Activated CD4-positive, alpha-beta memory T cell treated with anti-CD3 and anti-CD28 coated beads for 36 hours (primary cell): Measurements from ENCODE around the gene PAPSS1. TPM values are rescaled to one million over a fixed set of nuclear protein-coding genes. Genes with fewer than 3 reads are reported as not detected.
"Not testable (repeated sequence)": the region's sequence is repeated elsewhere in the genome, so short reads cannot be mapped to it uniquely, and the experiment has no call there.

Experiments used
- CTCF ChIA-PET: fragments of 350-600 bp; sonication (Branson Sonifier 250); formaldehyde crosslinking; loops from one replicate; lab custom pipeline; 2021; ENCODE audit warnings: antibody characterized with exemption, inconsistent platforms; lab: Charles Lee
- POLR2A ChIA-PET: fragments of 350-600 bp; sonication (Branson Sonifier 250); formaldehyde crosslinking; loops from one replicate; lab custom pipeline; 2021; ENCODE audit warnings: antibody characterized with exemption; lab: Charles Lee
- DNase-seq: peaks from one replicate; pipeline ENCODE4 v3.0.0-alpha.2; 2020
- H3K27ac Mint-ChIP-seq: one replicate; pipeline ENCODE4 v1.8.0; 2021; ENCODE audit warnings: mixed read lengths
- H3K27me3 Mint-ChIP-seq: one replicate; pipeline ENCODE4 v1.8.0; 2021; ENCODE audit warnings: mixed read lengths
- H3K36me3 Mint-ChIP-seq: one replicate; pipeline ENCODE4 v1.8.0; 2021; ENCODE audit warnings: mixed read lengths
- H3K4me1 Mint-ChIP-seq: one replicate; pipeline ENCODE4 v1.8.0; 2021; ENCODE audit warnings: low read depth, mixed read lengths
- H3K4me3 Mint-ChIP-seq: one replicate; pipeline ENCODE4 v1.8.0; 2021; ENCODE audit warnings: mild to moderate bottlenecking, mixed read lengths
- H3K9me3 Mint-ChIP-seq: one replicate; pipeline ENCODE4 v1.8.0; 2021; ENCODE audit warnings: mixed read lengths
- intact Hi-C: fragments of 100-400 bp; cut with micrococcal nuclease; formaldehyde crosslinking; loops from one replicate; pipeline ENCODE4 v1.15.1; 2023
- total RNA-seq, 2 experiments: library from RNA; stranded (reverse); gene quantifications; one replicate each; pipeline ENCODE4 v1.2.3, GENCODE V29; 2021

Gene PAPSS1
- total RNA-seq, 2 experiments from 2014 or later: 33.0 to 34.9 TPM

GRCh38 chr4:107669068-107669467 lies 51.0 kb downstream of the PAPSS1 start:
- intact Hi-C loops: no loop called here
- no peak for DNase-seq
- ChIA-PET POLR2A (no interaction called here), CTCF (no interaction called here)
- Mint-ChIP-seq H3K4me1 (no peaks in the 10 kb centered on the region), H3K4me3 (no peak overlapping the region), H3K27ac (no peak overlapping the region), H3K9me3 (no peaks in the 10 kb centered on the region), H3K36me3 (peaks cover 8% of the 10 kb centered on the region), H3K27me3 (no peaks in the 10 kb centered on the region)

GRCh38 chr4:107666134-107666533 lies 53.9 kb downstream of the PAPSS1 start:
- H3K9me3 Mint-ChIP-seq: no peaks in the 10 kb centered on the region
- ChIA-PET POLR2A (no interaction called here), CTCF (no interaction called here)
- no peak overlapping the region for H3K27ac Mint-ChIP-seq
- H3K4me1 Mint-ChIP-seq: no peaks in the 10 kb centered on the region
- no peak overlapping the region for H3K4me3 Mint-ChIP-seq
- intact Hi-C loops: no loop called here
- peaks cover 2% of the 10 kb centered on the region for H3K36me3 Mint-ChIP-seq
- DNase-seq: no peak
- no peaks in the 10 kb centered on the region for H3K27me3 Mint-ChIP-seq

- H3K36me3 Mint-ChIP-seq: no peaks in the 10 kb centered on the region
- no peak overlapping the region for H3K27ac Mint-ChIP-seq
- no peaks in the 10 kb centered on the region for H3K4me1 Mint-ChIP-seq
- H3K9me3 Mint-ChIP-seq: no peaks in the 10 kb centered on the region
- ChIA-PET POLR2A (no interaction called here), CTCF (no interaction called here)
- intact Hi-C loops: no loop called here
- no peaks in the 10 kb centered on the region for H3K27me3 Mint-ChIP-seq
- no peak overlapping the region for H3K4me3 Mint-ChIP-seq
- no peak for DNase-seq
Observed at GRCh38 chr4:107665001-107665400, 55.0 kb downstream of the PAPSS1 start.

DNA sequence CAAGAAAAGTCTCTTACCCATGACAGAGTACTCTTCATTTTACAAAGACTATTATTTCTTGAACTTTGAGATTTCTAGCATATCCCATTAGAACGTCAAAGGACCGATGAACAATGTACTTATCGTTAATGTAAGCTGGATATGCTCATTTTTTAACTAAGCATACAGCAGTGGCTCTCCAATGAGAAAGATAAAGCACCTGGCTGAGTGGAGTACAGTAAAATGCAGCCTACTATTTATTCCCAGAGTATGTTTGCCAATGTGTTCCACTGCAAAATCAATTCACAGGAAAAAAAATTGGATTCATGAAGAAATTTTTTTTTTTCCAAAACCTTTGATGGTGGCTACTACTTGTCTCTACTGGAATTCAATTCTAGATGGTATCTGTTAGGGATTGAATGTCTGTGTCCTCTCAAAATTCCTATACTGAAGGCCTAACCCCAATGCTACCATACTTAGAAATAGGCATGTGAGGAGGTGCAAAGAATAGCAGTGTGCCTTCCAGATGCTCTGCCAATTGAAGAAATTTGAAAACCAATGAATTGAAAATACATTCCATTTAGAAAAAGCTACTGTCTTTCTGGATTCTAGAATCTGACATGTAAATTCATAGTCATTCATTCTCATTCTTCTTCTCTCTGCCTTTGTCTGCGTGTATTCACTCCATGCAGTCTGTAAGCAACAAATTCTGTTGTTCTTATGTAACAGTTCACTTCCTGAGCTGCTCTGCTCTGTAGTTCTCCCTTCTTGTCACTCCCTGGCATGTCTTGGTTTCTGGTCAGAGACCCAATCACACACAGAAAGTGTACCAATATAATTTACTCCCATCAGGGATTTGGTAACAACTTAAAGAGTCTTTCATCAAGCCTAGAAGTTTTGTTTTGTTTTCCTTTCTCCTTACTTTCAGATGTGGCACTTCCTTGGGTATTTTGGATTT lies 61.4 kb downstream of the PAPSS1 start:
- peaks cover 2% of the 10 kb centered on the region for H3K4me1 Mint-ChIP-seq
- intact Hi-C loops: no loop called here
- ChIA-PET POLR2A (no interaction called here), CTCF (no interaction called here)
- H3K27me3 Mint-ChIP-seq: no peaks in the 10 kb centered on the region
- peaks cover 19% of the 10 kb centered on the region for H3K36me3 Mint-ChIP-seq
- no peak overlapping the region for H3K4me3 Mint-ChIP-seq
- no peak for DNase-seq
- H3K27ac Mint-ChIP-seq: no peak overlapping the region
- H3K9me3 Mint-ChIP-seq: no peaks in the 10 kb centered on the region

GRCh38 chr4:107655289-107655688 lies 64.7 kb downstream of the PAPSS1 start:
- intact Hi-C loops: no loop called here
- DNase-seq: no peak
- ChIA-PET CTCF (interaction anchor here (0.8 kb wide), 1 partner anchor 82 kb away, joined by 5 read pairs; no protein-coding TSS in a partner anchor), POLR2A (no interaction called here)
- no peak overlapping the region for H3K4me3 Mint-ChIP-seq
- no peak overlapping the region for H3K27ac Mint-ChIP-seq
- peaks cover 45% of the 10 kb centered on the region for H3K36me3 Mint-ChIP-seq
- H3K9me3 Mint-ChIP-seq: no peaks in the 10 kb centered on the region
- peaks cover 2% of the 10 kb centered on the region for H3K4me1 Mint-ChIP-seq
- no peaks in the 10 kb centered on the region for H3K27me3 Mint-ChIP-seq

- intact Hi-C loops: loop anchor here (5.0 kb wide), 1 partner anchor 68 kb away; the partner anchor contains the start of gene PAPSS1
- Mint-ChIP-seq H3K4me3 (no peak overlapping the region), H3K9me3 (no peaks in the 10 kb centered on the region), H3K27me3 (no peaks in the 10 kb centered on the region), H3K36me3 (peaks cover 47% of the 10 kb centered on the region), H3K4me1 (peaks cover 2% of the 10 kb centered on the region), H3K27ac (no peak overlapping the region)
- CTCF ChIA-PET: interaction anchor here (0.8 kb wide), 1 partner anchor 82 kb away, joined by 5 read pairs; no protein-coding TSS in a partner anchor
- no peak for DNase-seq
- POLR2A ChIA-PET: no interaction called here
Observed at GRCh38 chr4:107654694-107655093, 65.3 kb downstream of the PAPSS1 start.

- H3K4me1 Mint-ChIP-seq, H3K9me3 Mint-ChIP-seq, H3K27me3 Mint-ChIP-seq, H3K27ac Mint-ChIP-seq, POLR2A ChIA-PET, H3K4me3 Mint-ChIP-seq, DNase-seq, CTCF ChIA-PET: not testable (repeated sequence)
- intact Hi-C loops: loop anchor here (5.0 kb wide), 1 partner anchor 71 kb away; the partner anchor contains the start of gene PAPSS1
- peaks cover 49% of the 10 kb centered on the region for H3K36me3 Mint-ChIP-seq
Observed at GRCh38 chr4:107651408-107651807, 68.6 kb downstream of the PAPSS1 start.

- ChIA-PET CTCF (no interaction called here), POLR2A (no interaction called here)
- Mint-ChIP-seq H3K9me3 (no peaks in the 10 kb centered on the region), H3K36me3 (peaks cover 52% of the 10 kb centered on the region), H3K4me1 (peaks cover 2% of the 10 kb centered on the region), H3K4me3 (no peak overlapping the region), H3K27me3 (no peaks in the 10 kb centered on the region), H3K27ac (no peak overlapping the region)
- intact Hi-C loops: loop anchor here (5.0 kb wide), 1 partner anchor 72 kb away; the partner anchor contains the start of gene PAPSS1
- no peak for DNase-seq
Observed at GRCh38 chr4:107650251-107650650, 69.8 kb downstream of the PAPSS1 start.

- ChIA-PET CTCF (no interaction called here), POLR2A (no interaction called here)
- Mint-ChIP-seq H3K36me3 (peaks cover 47% of the 10 kb centered on the region), H3K4me1 (no peaks in the 10 kb centered on the region), H3K27ac (no peak overlapping the region), H3K4me3 (no peak overlapping the region), H3K27me3 (no peaks in the 10 kb centered on the region), H3K9me3 (no peaks in the 10 kb centered on the region)
- no peak for DNase-seq
- intact Hi-C loops: no loop called here
Observed at GRCh38 chr4:107648178-107648991, 71.6 kb downstream of the PAPSS1 start.

GRCh38 chr4:107647591-107647990 lies 72.4 kb downstream of the PAPSS1 start:
- POLR2A ChIA-PET: no interaction called here
- no peak overlapping the region for H3K27ac Mint-ChIP-seq

DNA sequence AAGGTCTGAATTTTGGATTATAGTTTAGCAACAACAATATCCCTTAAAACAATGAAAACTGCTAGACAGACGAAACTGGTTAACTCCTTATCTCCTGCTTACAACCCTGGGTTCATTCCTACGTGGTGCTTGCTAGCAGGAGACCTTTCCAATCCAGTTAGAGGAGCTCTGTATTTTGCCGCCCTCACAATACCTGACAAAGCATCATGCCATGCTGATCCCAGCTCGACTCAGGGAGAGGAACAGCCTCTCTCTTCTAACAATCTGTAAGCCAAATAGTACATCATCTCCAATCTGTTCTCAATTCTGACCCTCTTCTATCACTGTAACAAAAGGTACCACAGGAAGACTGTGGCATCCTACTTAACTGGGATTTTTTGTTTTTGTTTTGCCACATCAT lies 74.4 kb downstream of the PAPSS1 start:
- Mint-ChIP-seq H3K4me3 (no peak overlapping the region), H3K36me3 (peaks cover 27% of the 10 kb centered on the region), H3K27ac (no peak overlapping the region), H3K27me3 (no peaks in the 10 kb centered on the region), H3K4me1 (no peaks in the 10 kb centered on the region), H3K9me3 (no peaks in the 10 kb centered on the region)
- intact Hi-C loops: no loop called here
- POLR2A ChIA-PET: no interaction called here
- DNase-seq: no peak
- CTCF ChIA-PET: no interaction called here

More at GRCh38 chr4:107647591-107647990, 72.4 kb downstream of the PAPSS1 start:
- Mint-ChIP-seq H3K4me3 (no peak overlapping the region), H3K27me3 (no peaks in the 10 kb centered on the region), H3K4me1 (no peaks in the 10 kb centered on the region), H3K36me3 (peaks cover 46% of the 10 kb centered on the region), H3K9me3 (no peaks in the 10 kb centered on the region)
- DNase-seq: no peak
- intact Hi-C loops: no loop called here
- CTCF ChIA-PET: no interaction called here

GRCh38 chr4:107643021-107643420 lies 77.0 kb downstream of the PAPSS1 start:
- POLR2A ChIA-PET: no interaction called here
- Mint-ChIP-seq H3K4me3 (no peak overlapping the region), H3K27ac (no peak overlapping the region), H3K9me3 (no peaks in the 10 kb centered on the region), H3K27me3 (no peaks in the 10 kb centered on the region), H3K4me1 (no peaks in the 10 kb centered on the region), H3K36me3 (peaks cover 19% of the 10 kb centered on the region)
- no peak for DNase-seq
- CTCF ChIA-PET: no interaction called here
- intact Hi-C loops: no loop called here
